ENCODE results near the gene MTG1. TPM values are rescaled to one million over a fixed set of nuclear protein-coding genes. Genes with fewer than 3 reads are reported as not detected.
"Not testable (repeated sequence)": the region's sequence is repeated elsewhere in the genome, so short reads cannot be mapped to it uniquely, and the experiment has no call there.

Gene MTG1
- total RNA-seq, 8 experiments from 2014 or later = 11.9 to 68.6 (median 27.9) TPM

GRCh38 chr10:133439517-133440461 lies 45.8 kb downstream of the MTG1 start:
- ATAC-seq (replicated peaks in 6 of 8) = no peak
- H3K4me1 ChIP-seq (replicated peaks in 1 of 2) = no peaks in the 10 kb centered on the region
- WGBS, 10 experiments = 53 to 89% (median 72%) methylated on average over 3 to 20 of the region's 25 CpGs
- no peak overlapping the region for H3K4me3 ChIP-seq
- in situ Hi-C loops (cut with MboI; ENCODE audit: low pct_unique_long_range_greater_than_20kb in 2 of 9, low sequenced_read_pairs in 9 of 9, unreplicated experiment in 9 of 9) = no loop called here
- no peak overlapping the region for H3K27ac ChIP-seq

DNA sequence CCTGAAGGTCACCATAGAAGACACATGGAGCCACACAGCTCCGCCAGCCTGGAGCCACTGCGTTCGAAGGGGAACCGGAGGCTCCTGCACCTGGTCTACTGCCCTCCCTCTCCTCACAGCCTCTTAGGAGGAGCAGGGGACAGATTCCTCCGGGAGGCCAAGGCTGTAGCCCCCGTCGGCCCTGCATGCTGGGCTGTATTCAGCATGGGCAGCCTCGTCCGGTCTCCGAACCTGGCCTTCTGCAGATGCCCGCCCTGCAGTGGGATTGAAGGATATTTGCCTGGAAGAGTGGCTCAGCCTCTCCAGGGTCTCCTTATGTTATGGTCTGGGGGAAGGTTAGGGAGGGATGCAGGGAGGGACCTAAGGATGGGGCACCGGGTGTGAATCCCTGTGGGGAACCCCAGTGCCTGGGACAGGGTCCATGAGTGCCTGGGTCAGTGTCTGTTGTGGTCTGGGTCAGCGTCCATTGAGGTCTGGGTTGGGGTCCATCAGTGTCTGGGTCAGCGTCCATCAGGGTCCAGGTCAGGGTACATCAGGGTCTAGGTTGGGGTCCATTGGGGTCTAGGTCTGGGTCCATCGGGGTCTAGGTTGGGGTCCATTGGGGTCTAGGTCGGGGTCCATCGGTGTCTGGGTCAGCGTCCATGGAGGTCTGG lies 46.8 kb downstream of the MTG1 start:
- in situ Hi-C loops (cut with MboI; ENCODE audit: low pct_unique_long_range_greater_than_20kb in 2 of 9, low sequenced_read_pairs in 9 of 9, unreplicated experiment in 9 of 9) = no loop called here
- no peak for ATAC-seq (replicated peaks in 6 of 8)
- H3K4me1 ChIP-seq (replicated peaks in 1 of 2) = no peaks in the 10 kb centered on the region
- 81 to 100% (median 89%) methylated on average over 1 to 9 of the region's 18 CpGs; no CpG with 5 or more reads in 5 of the 10 experiments for WGBS, 10 experiments
- H3K4me3 ChIP-seq = no peak overlapping the region
- no peak overlapping the region for H3K27ac ChIP-seq

GRCh38 chr10:133441356-133441755 lies 47.4 kb downstream of the MTG1 start:
- in situ Hi-C loops (cut with MboI; ENCODE audit: low pct_unique_long_range_greater_than_20kb in 2 of 9, low sequenced_read_pairs in 9 of 9, unreplicated experiment in 9 of 9); ATAC-seq (replicated peaks in 6 of 8); H3K4me3 ChIP-seq; H3K4me1 ChIP-seq (replicated peaks in 1 of 2); H3K27ac ChIP-seq: not testable (repeated sequence)
- WGBS, 10 experiments = 44 to 100% (median 63%) methylated on average over 1 to 7 of the region's 21 CpGs; no CpG with 5 or more reads in 6 of the 10 experiments

DNA sequence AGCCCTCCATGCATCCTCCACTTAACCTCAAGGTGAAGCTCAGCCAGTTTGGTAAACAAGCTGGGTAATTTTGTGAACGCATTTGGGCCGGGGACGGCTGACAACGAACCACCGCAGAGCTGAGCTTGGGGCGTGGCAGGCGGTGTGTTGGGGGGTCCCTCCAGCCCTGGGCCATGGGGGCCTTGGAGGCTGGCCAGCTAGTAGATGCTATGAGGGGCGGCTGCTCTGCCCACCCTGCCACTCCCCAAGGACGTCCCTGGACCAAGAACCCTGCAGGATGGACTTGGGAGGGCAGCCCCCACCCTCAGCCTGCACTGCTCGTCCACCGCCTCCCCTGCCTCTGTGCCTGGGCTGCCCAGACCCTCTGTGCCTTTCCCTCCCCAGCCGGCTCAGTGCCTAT lies 47.8 kb downstream of the MTG1 start:
- H3K4me1 ChIP-seq (replicated peaks in 1 of 2) = no peaks in the 10 kb centered on the region
- 77 to 97% (median 83%) methylated on average over 1 to 10 of the region's 12 CpGs; no CpG with 5 or more reads in 6 of the 10 experiments for WGBS, 10 experiments
- H3K27ac ChIP-seq = no peak overlapping the region
- H3K4me3 ChIP-seq = no peak overlapping the region
- no peak for ATAC-seq (replicated peaks in 6 of 8)
- in situ Hi-C loops (cut with MboI; ENCODE audit: low pct_unique_long_range_greater_than_20kb in 2 of 9, low sequenced_read_pairs in 9 of 9, unreplicated experiment in 9 of 9) = no loop called here

- in situ Hi-C loops (cut with MboI; ENCODE audit: low pct_unique_long_range_greater_than_20kb in 2 of 9, low sequenced_read_pairs in 9 of 9, unreplicated experiment in 9 of 9) = no loop called here
- no peak overlapping the region for H3K27ac ChIP-seq
- WGBS, 10 experiments = 55 to 80% (median 66%) methylated on average over 1 to 11 of the region's 23 CpGs; no CpG with 5 or more reads in 4 of the 10 experiments
- ATAC-seq (replicated peaks in 6 of 8) = no peak
- no peaks in the 10 kb centered on the region for H3K4me1 ChIP-seq (replicated peaks in 1 of 2)
- H3K4me3 ChIP-seq = no peak overlapping the region
Measured at GRCh38 chr10:133442191-133442966, 48.4 kb downstream of the MTG1 start.

- WGBS, 10 experiments = 20 to 100% (median 69%) methylated on average over 1 to 12 of the region's 16 CpGs; no CpG with 5 or more reads in 3 of the 10 experiments
- ATAC-seq (replicated peaks in 6 of 8) = no peak
- in situ Hi-C loops (cut with MboI; ENCODE audit: low pct_unique_long_range_greater_than_20kb in 2 of 9, low sequenced_read_pairs in 9 of 9, unreplicated experiment in 9 of 9) = no loop called here
- no peak overlapping the region for H3K4me3 ChIP-seq
- no peak overlapping the region for H3K27ac ChIP-seq
- no peaks in the 10 kb centered on the region for H3K4me1 ChIP-seq (replicated peaks in 1 of 2)
Measured at GRCh38 chr10:133442967-133443924, 49.3 kb downstream of the MTG1 start.

- no peak for ATAC-seq (replicated peaks in 6 of 8)
- no peak overlapping the region for H3K27ac ChIP-seq
- H3K4me1 ChIP-seq (replicated peaks in 1 of 2) = no peaks in the 10 kb centered on the region
- WGBS, 10 experiments = 20 to 100% (median 69%) methylated on average over 1 to 8 of the region's 12 CpGs; no CpG with 5 or more reads in 5 of the 10 experiments
- in situ Hi-C loops (cut with MboI; ENCODE audit: low pct_unique_long_range_greater_than_20kb in 2 of 9, low sequenced_read_pairs in 9 of 9, unreplicated experiment in 9 of 9) = no loop called here
- H3K4me3 ChIP-seq = no peak overlapping the region
Measured at GRCh38 chr10:133444342-133445267, 50.6 kb downstream of the MTG1 start.

DNA sequence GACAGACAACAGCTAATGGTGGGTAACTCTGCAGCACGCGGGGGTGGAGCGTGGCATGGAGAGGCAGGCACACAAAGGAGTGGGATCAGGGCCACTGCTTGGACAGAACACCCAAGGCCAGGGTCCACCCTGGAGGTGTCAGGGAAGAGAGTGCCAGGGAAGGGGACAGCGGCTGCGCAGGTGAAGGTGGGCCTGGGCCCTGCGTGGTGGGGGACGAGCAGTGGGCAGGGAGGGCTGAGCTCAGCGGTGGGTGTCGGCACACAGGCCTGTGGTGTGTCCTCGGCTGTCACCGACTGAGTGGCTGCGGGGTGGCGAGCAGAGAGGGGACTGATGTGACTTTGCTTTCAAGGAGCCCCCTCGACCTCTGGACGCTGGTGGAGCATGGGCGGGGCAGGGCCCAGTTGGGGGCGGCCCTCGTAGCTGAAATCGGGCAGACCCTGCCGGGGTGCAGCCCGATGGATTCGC lies 51.3 kb downstream of the MTG1 start:
- 79 to 100% (median 85%) methylated on average over 2 to 10 of the region's 22 CpGs; no CpG with 5 or more reads in 6 of the 10 experiments for WGBS, 10 experiments
- H3K27ac ChIP-seq = no peak overlapping the region
- no peak for ATAC-seq (replicated peaks in 6 of 8)
- in situ Hi-C loops (cut with MboI; ENCODE audit: low pct_unique_long_range_greater_than_20kb in 2 of 9, low sequenced_read_pairs in 9 of 9, unreplicated experiment in 9 of 9) = no loop called here
- H3K4me1 ChIP-seq (replicated peaks in 1 of 2) = no peaks in the 10 kb centered on the region
- H3K4me3 ChIP-seq = no peak overlapping the region

DNA sequence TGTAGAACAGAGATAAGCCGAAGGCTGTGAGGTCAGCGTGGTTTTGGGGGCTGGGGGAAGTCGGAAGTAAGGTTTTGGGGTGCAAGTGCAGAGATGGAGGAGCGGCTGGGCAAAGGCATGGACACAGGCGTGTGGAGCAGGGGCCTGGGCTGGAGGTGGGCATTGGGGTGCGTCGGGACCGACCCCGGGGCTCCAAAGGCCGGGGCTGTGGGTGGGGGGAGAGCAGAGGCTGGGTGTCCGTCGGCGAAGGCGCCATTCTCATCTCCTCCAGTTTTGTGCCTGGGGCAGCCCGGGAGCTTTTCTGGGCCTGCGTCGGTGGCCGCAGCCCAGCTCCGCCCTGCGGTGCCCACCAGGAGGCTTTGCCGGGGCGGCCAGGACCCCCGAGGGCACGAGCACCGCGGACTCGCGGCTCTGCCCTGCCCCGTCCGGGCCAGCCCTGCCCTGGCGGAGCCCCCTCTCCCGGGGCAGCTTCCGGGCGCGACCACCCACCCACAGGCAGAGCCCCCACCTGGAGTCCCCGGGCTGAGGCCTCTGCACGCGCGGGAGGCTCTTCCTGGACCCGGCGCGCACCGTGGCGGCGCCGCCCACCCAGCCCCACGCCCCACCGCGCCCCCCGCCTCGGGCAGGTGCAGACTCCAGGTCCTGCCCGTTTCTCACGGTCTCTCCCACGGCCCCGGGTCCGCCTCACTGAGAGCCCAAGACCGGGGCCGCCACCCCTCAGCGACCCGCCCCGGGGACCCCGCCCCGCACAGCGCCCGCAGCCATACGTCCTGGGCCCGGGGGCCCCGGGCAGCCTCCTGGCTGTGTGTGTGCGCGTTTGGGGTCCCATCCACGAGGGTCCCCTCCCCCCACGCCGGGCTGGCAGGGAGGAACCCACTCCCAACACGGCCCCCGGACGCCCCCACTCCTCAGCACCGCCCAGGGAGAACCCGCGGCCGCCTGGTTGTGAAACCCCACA lies 52.1 kb downstream of the MTG1 start:
- no peaks in the 10 kb centered on the region for H3K4me1 ChIP-seq (replicated peaks in 1 of 2)
- in situ Hi-C loops (cut with MboI; ENCODE audit: low pct_unique_long_range_greater_than_20kb in 2 of 9, low sequenced_read_pairs in 9 of 9, unreplicated experiment in 9 of 9) = no loop called here
- no peak overlapping the region for H3K27ac ChIP-seq
- WGBS, 10 experiments = 84 to 100% methylated on average over 1 to 18 of the region's 80 CpGs; no CpG with 5 or more reads in 8 of the 10 experiments
- H3K4me3 ChIP-seq = no peak overlapping the region
- ATAC-seq (replicated peaks in 6 of 8) = no peak

GRCh38 chr10:133446979-133447378 lies 53.0 kb downstream of the MTG1 start:
- no peak overlapping the region for H3K27ac ChIP-seq
- WGBS, 10 experiments = 58 to 100% (median 77%) methylated on average over 1 to 11 of the region's 11 CpGs
- no peak for ATAC-seq (replicated peaks in 6 of 8)
- H3K4me1 ChIP-seq (replicated peaks in 1 of 2) = no peaks in the 10 kb centered on the region
- H3K4me3 ChIP-seq = no peak overlapping the region
- in situ Hi-C loops (cut with MboI; ENCODE audit: low pct_unique_long_range_greater_than_20kb in 2 of 9, low sequenced_read_pairs in 9 of 9, unreplicated experiment in 9 of 9) = no loop called here
